Keratinocyte (primary cell): ENCODE measurements around the gene TOR3A. TPM values are rescaled to one million over a fixed set of nuclear protein-coding genes. Genes with fewer than 3 reads are reported as not detected.

Experiments used
- DNase-seq: peaks from one replicate; pipeline ENCODE4 v3.0.0-alpha.2; 2011; ENCODE audit warnings: low read depth, missing footprints, low spot score
- FAIRE-seq: peaks from 2 replicates; lab custom pipeline; 2011; peaks lifted over from hg19 to GRCh38; lab: Jason Lieb, UNC
- H2AFZ ChIP-seq: 2 replicates; pipeline ENCODE4 v1.6.0; 2012; ENCODE audit warnings: low read length, control low read depth, inconsistent platforms; ENCODE audit not compliant: control insufficient read depth
- H3K27ac ChIP-seq: 2 replicates; pipeline ENCODE4 v1.5.1; 2011; ENCODE audit warnings: low read length; ENCODE audit not compliant: control insufficient read depth, insufficient read depth
- H3K27me3 ChIP-seq: 3 replicates; pipeline ENCODE4 v1.6.0; 2011; ENCODE audit warnings: low read length; ENCODE audit not compliant: control insufficient read depth, insufficient read depth; ENCODE audit errors: extremely low read depth
- H3K36me3 ChIP-seq, 2 experiments: 2 replicates in 1 of 2; 3 replicates in 1 of 2; pipeline ENCODE4 v1.5.1; 2011; ENCODE audit warnings: low read length in 2 of 2, mild to moderate bottlenecking in 1 of 2; ENCODE audit not compliant: control insufficient read depth in 2 of 2, insufficient read depth in 2 of 2; ENCODE audit errors: extremely low read depth in 1 of 2
- H3K4me1 ChIP-seq: 3 replicates; pipeline ENCODE4 v1.5.1; 2011; ENCODE audit warnings: low read length; ENCODE audit not compliant: control insufficient read depth, insufficient read depth; ENCODE audit errors: extremely low read depth
- H3K4me2 ChIP-seq: 3 replicates; pipeline ENCODE4 v1.6.0; 2011; ENCODE audit warnings: low read depth, low read length; ENCODE audit not compliant: control insufficient read depth, insufficient read depth; ENCODE audit errors: extremely low read depth
- H3K4me3 ChIP-seq, 3 experiments: fragments of 200-600 bp in 1 of 3; sonication (generic) in 1 of 3; 2 replicates in 2 of 3; 3 replicates in 1 of 3; pipeline ENCODE4 v1.5.1; 2011 to 2016; ENCODE audit warnings: low read length in 3 of 3, mild to moderate bottlenecking in 3 of 3, control low read depth in 2 of 3, inconsistent platforms in 1 of 3, low read depth in 1 of 3, mixed read lengths in 1 of 3, mixed run types in 1 of 3, moderate library complexity in 1 of 3; ENCODE audit not compliant: control insufficient read depth in 2 of 3, insufficient read depth in 2 of 3; ENCODE audit errors: extremely low read depth in 1 of 3
- H3K79me2 ChIP-seq: 2 replicates; pipeline ENCODE4 v1.6.0; 2012; ENCODE audit warnings: low read length; ENCODE audit not compliant: control insufficient read depth, insufficient read depth
- H3K9ac ChIP-seq: 3 replicates; pipeline ENCODE4 v1.6.0; 2011; ENCODE audit warnings: low read length; ENCODE audit not compliant: control insufficient read depth, insufficient read depth; ENCODE audit errors: extremely low read depth
- H3K9me1 ChIP-seq: 3 replicates; pipeline ENCODE4 v1.6.0; 2011; ENCODE audit warnings: low read length; ENCODE audit not compliant: control insufficient read depth, insufficient read depth; ENCODE audit errors: extremely low read depth
- H3K9me3 ChIP-seq: 2 replicates; pipeline ENCODE4 v1.5.1; 2012; ENCODE audit warnings: low read depth, low read length; ENCODE audit not compliant: control insufficient read depth
- H4K20me1 ChIP-seq: 3 replicates; pipeline ENCODE4 v1.6.0; 2011; ENCODE audit warnings: low read length; ENCODE audit not compliant: control insufficient read depth, insufficient read depth; ENCODE audit errors: extremely low read depth
- CTCF ChIP-seq, 3 experiments: IDR thresholded peaks in 1 of 3; conservative IDR thresholded peaks in 1 of 3; optimal IDR thresholded peaks in 1 of 3; 2 replicates in 2 of 3; 3 replicates in 1 of 3; pipeline versions ENCODE3 to v1.5.1; 2011; ENCODE audit warnings: low read length in 3 of 3, mild to moderate bottlenecking in 3 of 3, moderate library complexity in 2 of 3, control low read depth in 1 of 3, inconsistent platforms in 1 of 3; ENCODE audit not compliant: insufficient read depth in 2 of 3; ENCODE audit errors: extremely low read depth in 1 of 3
- EZH2 ChIP-seq: IDR thresholded peaks from one replicate; pipeline ENCODE4 v1.6.1; 2012; ENCODE audit warnings: inconsistent platforms, mild to moderate bottlenecking, low read length, moderate library complexity
- dilution Hi-C: fragments of 300-500 bp; cut with MboI; formaldehyde crosslinking; loops from one replicate; pipeline ENCODE4 v1.7.0; 2020; ENCODE audit warnings: low sequenced_read_pairs; ENCODE audit not compliant: extremely low pct_ligation_motif_present
- polyA plus RNA-seq, 5 experiments: library from polyadenylated mRNA; depleted of rRNA in 3 of 5; stranded (reverse) in 3 of 5; stranded (forward) in 1 of 5; unstranded in 1 of 5; fragments of >200 nt; gene quantifications; 1 replicate in 1 of 5; 2 replicates in 3 of 5; 3 replicates in 1 of 5; pipeline versions ENCODE4 v1.2.1 to v1.2.3, GENCODE V29; 2011 to 2012; ENCODE audit warnings: missing spikeins in 2 of 5, low read depth in 1 of 5, low replicate concordance in 1 of 5

Gene TOR3A
- polyA plus RNA-seq, 1 donor (not counting 4 experiments of a cell fraction or from before 2014, with no cell fraction given) = 16.8 TPM

- Histone ChIP-seq H3K9ac (no peak overlapping the region), H3K27me3 (no peaks in the 10 kb centered on the region), H3K79me2 (peaks cover 47% of the 10 kb centered on the region), H3K36me3 (peaks cover 30 to 37% of the 10 kb centered on the region in 2 experiments), H3K4me2 (no peak overlapping the region), H3K4me1 (peaks cover 19% of the 10 kb centered on the region), H2AFZ (no peak overlapping the region), H3K4me3 (no peak overlapping the region), H3K9me3 (no peaks in the 10 kb centered on the region), H3K27ac (no peak overlapping the region), H4K20me1 (peaks cover 3% of the 10 kb centered on the region), H3K9me1 (no peaks in the 10 kb centered on the region)
- dilution Hi-C loops = no loop called here
- DNase-seq (no peak), FAIRE-seq (no peak)
- TF ChIP-seq CTCF (optimal IDR thresholded peaks at IDR 0.05 in 1 of 3, IDR thresholded peaks at IDR 0.05 in 1 of 3, conservative IDR thresholded peaks at IDR 0.05 in 1 of 3; ENCODE audit: extremely low read depth in 1 of 3, insufficient read depth in 2 of 3, low read length in 3 of 3) (peak; percentile 26 to 31 (median 30)), EZH2 (no peak)
Observed at GRCh38 chr1:179121159-179121938, 39.5 kb downstream of the TOR3A start.

- Histone ChIP-seq H4K20me1 (peaks cover 3% of the 10 kb centered on the region), H3K79me2 (peaks cover 59% of the 10 kb centered on the region), H3K4me2 (peak overlapping the region; percentile 25), H3K9me3 (no peaks in the 10 kb centered on the region), H3K27ac (peak overlapping the region; percentile 58), H3K4me1 (peaks cover 49% of the 10 kb centered on the region), H3K4me3 (no peak overlapping the region), H3K36me3 (peaks cover 27 to 31% of the 10 kb centered on the region in 2 experiments), H3K9me1 (no peaks in the 10 kb centered on the region), H3K9ac (no peak overlapping the region), H3K27me3 (no peaks in the 10 kb centered on the region), H2AFZ (no peak overlapping the region)
- DNase-seq (no peak), FAIRE-seq (no peak)
- TF ChIP-seq CTCF (optimal IDR thresholded peaks at IDR 0.05 in 1 of 3, IDR thresholded peaks at IDR 0.05 in 1 of 3, conservative IDR thresholded peaks at IDR 0.05 in 1 of 3; ENCODE audit: extremely low read depth in 1 of 3, insufficient read depth in 2 of 3, low read length in 3 of 3) (no peak), EZH2 (no peak)
- dilution Hi-C loops = no loop called here
Observed at GRCh38 chr1:179124873-179125272, 43.0 kb downstream of the TOR3A start.
